Inferior parietal cortex (tissue), 1 donor: Measurements from ENCODE around the gene CRACDL.
"Not testable (repeated sequence)": the region's sequence is repeated elsewhere in the genome, so short reads cannot be mapped to it uniquely, and the experiment has no call there.

Experiments
- DNase-seq: peaks from one replicate; pipeline ENCODE4 v3.0.0-alpha.2; 2016; ENCODE audit errors: extremely low spot score

CRACDL gene

DNA sequence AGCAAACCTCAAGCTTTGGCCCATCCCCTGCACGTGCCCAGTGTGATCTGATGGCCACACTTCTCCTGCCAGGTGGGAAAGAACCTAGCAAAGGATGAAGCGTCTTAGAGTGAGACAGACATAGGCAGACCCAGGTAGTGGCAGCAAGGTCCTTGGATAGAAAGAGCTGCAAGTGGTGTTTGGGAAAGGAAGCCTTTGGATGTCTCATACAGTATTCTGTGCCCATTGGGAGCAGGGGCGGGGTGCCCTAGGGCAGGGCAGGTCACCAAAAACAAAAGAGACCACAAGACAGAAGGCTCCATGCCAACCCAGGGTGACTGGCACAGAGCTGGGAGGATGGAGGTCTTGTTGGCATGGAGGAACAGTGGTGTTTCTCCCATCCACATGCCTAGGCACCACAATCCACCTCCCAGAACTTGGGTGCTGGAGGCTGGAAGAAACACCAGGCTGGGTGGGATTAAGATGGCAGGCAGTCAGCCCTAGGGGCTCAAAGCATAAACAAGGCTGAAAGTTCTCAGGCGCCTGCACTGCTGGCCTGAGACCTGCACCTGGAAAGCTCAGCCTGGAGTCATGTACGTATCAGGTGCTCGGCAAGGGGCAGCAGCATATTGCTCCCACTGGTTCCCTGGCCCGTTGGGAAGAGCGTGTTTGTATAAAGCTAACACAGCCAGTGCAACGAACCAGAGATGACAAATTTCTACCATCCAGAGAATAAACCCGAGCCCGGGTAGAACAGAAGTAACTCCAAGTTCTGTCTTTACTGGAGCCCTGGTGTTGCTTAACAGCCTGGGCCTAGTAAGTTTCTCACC is 52.9 kb downstream of the CRACDL start:
- no peak for DNase-seq

DNA sequence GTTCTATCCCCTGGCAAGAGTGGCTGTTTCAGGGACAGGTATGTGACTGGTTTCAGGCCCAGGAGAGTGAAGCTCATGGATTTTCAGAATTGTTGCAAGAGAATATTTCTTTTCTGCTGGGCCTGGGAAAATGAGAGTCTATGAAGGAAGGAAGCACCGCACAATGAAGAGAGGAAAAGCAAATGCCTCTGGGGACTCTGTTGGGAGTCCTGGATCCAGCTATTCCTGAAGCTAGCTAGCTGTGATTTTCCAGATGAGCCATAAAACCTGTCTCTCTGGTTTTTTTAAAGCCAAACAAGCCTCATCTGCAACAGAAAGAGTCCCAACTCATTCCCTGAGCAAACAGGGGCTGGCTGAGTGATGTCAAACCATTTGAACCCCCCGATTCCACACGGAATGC is 53.7 kb downstream of the CRACDL start:
- DNase-seq: no peak

DNA sequence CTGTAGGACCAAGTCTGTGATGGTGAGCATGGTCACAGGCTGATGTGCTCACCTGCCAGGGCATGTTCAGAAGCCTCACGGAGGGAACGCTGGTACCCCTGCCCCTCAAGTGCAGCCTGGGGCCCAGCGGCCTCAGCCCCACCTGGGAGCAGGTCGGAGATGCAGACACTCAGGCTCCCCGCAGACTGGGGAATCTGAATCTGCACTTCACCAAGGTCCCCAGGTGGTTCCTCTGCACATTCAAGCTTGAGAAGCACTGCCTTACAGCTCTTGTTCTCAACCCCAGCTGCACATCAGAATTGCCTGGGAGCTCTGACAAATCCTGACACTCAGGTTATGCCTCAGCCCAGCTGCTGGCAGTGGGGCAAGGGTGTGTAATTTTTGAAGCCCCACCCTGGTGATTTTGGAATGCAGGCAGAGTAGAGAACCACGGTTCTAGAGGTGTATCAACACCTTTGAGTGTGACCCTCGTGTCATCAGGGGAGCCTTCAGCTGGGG is 54.8 kb downstream of the CRACDL start:
- DNase-seq: no peak

DNA sequence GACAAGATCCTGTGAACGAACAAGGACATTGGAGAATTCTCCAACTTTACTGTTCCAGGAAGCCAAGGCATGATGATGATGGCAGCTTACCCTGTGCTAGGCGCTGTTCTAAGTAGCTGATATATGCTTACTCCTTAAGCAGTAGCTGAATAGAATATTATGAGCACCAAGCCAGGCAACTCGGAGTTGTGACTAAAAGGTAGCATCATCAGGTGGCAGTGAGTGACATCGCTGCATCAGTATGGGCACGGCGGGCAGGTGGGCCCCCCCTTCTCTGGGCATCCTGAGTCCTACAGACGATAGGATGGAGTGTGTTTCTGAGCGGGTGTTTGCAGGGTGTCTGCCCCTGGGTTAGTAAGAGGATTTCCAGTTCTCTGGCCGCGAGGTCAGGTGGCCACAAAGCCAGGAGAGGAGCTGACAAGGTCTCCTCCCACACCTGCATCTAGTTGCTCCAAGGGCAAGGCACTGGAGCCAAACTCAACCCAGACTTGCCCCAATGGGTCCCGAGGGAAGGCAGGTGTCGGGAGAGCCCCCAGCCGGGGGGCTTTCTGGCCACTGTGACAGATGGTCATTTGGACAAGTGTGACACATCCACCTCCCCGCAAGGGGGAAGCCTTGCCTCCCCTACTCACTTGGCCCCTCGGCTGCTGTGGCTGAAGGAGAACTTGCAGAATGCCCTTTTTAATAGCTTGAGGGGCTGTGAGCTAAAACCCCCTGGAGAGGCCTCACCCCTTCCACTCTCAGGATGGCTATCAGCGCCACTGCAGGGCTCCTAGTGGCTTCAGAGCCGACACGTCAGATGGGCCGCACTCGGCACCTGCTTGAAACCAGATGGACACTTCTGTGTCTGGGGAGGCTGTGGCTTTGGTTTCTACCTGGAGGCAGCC is 55.5 kb downstream of the CRACDL start:
- no peak for DNase-seq

DNA sequence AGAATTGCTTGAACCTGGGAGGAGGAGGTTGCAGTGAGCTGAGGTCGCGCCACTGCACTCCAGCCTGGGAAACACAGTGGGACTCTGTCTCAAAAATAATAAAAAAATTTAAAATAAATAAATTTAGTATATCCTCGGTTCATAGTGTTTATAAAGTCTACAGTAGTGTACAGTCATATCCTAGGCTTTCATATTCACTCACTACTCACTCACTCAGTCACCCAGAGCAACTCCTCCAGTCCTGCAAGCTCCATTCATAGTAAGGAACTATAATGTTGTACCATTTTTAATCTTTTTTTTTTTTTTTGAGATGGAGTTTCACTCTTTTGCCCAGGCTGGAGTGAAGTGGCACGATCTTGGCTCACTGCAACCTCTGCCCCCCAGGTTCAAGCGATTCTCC is 58.4 kb downstream of the CRACDL start:
- DNase-seq: not testable (repeated sequence)

DNA sequence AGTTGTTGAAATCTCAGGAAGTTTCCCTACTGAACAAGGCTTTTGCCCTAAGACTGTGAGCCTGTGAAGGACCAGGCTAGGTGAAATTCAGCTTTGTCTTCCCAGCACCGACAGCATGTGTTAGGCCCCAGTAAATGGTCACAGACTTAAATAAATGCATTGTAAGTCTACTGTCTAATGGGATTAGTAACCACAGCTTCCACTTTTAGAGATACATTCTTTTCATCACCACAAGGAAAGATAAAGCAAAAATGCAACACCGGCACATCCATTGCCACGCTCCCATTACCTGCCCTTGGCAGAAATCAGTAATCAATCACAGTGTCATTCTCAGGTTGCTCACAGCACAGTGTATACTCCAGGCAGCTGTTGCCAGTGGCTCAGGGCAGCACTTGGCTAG is 59.3 kb downstream of the CRACDL start:
- no peak for DNase-seq

DNA sequence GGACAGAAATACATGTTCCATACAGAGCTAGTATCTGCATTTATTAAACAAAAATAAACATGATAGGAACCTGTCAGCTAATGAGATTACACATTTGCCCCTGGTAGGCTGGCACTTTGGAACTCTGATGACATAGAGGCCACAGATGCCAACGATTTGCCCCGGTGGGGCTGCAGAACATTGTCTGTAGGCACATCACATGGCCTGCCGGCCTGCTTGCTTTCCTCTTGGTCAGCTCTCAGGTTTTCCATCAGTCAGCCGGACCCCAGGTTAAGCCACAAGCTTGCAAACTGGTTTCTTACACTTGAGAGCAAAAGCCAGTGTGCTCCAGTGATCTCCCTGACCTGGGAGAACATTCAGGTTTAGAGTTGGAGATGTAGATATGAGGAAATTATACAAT is 60.3 kb downstream of the CRACDL start:
- no peak for DNase-seq

DNA sequence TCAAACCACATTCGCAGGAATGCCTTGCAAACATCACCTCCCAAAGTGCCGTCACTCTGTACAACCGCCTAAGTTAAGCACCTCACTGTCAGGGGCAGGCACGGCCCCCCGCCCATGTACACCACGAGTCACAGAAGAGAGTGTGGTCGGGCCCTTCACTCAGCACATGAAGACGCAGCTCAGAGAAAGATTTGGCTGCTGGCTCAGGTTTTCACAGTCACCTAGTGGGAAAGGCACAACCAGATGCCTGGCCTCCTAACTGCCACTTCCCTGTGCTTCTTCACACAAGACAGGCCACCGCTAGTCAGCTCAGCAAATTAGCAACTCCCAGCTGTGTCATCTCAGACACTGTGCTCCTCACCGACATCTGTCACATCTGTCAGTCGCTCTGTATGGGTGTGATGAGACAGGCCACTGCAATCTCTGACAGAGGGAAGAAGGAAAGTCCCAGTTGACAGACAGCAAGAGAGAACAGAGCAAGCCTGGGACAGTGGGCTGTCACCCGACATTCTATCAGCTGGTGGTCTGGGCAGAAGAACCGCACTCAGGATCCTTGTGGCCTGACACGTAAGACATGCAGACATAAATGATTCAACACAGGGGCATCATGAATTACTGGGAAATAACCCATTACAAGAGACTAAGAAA is 60.8 kb downstream of the CRACDL start:
- no peak for DNase-seq

DNA sequence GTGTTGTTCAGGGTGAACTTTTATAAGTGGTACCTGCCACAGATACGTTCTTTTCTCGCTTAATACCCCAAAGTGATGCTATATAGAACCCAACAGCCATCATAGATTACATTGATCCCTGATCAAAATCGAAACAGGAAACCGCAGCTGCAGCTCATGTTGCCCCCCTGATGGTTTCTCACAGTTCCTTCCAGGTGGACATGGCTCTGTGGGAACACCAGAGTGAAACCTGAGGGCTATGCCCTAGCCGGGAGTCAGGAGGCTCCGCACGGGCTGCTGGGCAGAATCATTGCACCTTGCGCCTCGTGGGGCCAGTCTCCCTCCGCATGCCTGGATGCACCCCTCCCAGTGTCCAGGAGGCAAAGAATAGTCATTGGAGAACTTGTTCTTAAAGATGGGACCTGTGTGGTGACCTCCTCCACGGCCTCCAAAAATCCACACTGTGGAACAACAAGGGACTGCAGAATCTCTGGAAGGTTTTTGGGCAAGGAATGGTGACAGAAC is 61.8 kb downstream of the CRACDL start:
- DNase-seq: no peak

DNA sequence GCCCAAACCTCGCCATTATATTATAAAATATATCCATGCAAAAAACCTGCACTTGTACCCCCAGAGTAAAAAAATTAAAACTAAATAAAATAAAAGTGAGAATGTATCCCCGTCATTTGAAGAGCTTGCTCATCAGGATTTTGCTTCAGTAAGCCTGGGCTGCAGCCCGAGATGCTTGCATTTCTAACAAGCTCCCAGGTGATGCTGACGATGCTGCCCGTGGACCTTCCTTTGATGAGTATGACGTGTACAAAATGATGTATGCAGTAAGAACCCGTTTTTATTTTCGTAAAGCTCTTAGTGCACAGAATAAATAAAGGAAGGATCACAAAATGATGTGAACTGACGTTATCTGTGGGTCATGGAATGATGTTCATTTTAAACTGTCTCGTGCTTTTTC is 63.5 kb downstream of the CRACDL start:
- no peak for DNase-seq

DNA sequence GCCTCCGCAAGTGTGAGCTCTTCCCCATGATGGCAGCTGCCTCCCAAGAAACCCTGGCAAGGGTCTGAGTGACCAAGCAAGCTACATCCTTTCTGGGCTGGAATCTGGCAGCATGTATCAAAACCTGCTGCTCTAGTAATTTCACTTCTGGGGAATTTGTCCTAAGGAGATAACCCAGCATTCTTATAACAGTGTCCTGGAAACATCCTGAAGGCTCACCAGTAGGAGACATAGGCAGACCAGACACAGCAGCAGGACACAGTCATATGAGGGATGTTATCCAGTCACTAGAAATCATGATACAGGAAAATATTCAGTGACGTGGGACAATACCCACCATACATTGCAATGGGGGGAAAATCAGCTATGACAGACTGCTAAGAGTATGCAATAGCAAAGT is 64.5 kb downstream of the CRACDL start:
- no peak for DNase-seq

DNA sequence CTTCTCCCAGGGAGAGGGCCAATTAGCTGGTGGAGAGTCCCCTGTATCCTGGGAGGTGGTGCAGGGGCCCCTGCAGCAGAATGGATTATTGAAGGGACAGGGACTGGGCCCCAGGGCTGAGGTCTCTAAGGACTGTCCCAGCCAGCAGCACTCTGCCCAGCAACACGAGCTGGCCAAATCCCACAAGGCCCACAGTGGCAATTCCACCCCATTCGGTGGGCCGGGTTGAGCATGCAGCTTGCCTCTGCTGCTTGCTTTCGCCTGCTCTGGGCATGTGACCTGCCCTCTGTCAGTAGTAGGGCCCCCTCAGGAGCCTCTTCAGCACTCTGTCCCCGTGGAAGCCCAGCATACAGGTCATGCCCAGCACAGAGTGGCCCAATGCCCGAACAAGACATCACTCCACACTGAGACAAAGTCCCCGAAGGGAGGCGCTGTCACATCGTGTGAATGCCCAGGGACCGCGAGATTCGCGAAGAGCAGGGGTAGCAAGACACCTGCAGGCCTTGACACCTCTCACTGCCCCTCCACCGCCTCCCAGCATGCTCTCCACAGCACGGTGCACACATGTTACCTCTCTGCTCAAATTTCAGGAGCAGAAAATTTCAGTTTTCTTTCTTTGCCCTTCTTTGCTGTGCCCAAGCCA is 65.4 kb downstream of the CRACDL start:
- no peak for DNase-seq

DNA sequence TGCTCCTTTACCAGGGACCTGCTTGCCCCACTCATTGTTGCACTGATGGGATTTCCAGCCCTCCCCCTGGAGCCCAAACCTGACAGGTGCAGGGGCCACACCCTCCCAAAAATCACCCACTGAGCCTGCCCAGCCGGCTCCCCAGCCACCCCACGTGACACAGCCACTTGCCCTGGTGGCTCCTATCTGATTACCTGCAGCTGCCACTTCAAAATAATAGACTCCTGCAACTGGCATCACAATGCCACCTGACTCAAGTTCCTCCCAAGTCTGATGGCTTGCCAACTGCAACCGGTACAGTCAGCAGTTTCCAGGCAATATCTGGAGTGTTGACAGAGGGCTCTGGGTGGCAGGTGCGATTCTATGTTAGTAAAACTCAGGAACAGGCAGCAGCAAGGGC is 66.2 kb downstream of the CRACDL start:
- DNase-seq: no peak

DNA sequence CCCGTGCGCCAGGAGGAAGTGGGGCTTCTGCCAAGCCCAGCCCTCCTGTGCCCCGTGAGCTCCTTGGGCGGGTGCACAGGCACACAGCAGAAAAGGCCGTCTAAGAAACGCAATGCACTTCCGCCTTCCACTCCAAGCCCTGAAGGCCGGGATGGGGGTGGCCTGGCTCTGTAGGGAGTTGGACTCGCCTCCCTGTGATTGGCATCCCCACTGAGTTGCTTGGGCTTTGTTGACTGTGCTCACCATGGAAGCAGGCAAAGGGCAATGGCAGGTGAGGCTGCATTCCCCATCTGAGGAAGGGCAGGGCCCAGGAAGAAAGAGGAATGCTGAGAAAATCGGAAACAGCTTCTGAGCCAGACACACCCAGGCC is 66.8 kb downstream of the CRACDL start:
- no peak for DNase-seq

DNA sequence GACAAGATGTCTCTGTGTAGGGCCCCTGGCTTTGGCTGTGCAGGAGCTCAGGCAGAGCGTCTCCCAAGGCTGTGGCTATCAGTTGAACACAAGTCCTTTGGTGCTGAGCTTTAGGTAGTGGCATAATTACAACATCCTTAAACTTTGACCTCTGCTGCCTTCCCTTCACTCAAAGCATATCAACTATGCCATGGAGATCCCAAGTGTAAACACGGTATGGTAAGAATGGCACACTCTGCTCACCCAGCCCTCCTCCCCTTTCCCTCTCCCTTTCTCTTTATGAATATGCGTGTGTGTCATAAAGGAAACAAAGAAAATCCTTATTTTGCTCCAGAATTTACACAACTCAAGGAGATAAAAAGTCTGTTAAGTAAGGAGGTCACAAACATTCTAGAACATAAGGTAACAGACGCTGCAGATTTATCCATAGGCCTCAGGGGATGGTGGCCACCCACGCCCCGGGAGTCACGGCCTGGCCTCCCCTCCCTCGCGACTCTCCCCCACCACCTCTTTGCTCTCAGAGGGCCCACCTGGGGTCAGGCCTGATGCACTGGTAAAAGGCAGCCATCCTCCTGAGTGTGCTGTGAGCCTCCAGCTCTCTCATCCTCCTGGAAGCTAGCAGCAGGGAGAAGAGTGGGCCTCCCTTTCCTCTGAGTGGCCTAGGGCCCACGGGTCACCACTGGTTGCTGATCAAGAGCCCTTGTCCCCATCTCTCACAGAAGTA is 67.3 kb downstream of the CRACDL start:
- no peak for DNase-seq

DNA sequence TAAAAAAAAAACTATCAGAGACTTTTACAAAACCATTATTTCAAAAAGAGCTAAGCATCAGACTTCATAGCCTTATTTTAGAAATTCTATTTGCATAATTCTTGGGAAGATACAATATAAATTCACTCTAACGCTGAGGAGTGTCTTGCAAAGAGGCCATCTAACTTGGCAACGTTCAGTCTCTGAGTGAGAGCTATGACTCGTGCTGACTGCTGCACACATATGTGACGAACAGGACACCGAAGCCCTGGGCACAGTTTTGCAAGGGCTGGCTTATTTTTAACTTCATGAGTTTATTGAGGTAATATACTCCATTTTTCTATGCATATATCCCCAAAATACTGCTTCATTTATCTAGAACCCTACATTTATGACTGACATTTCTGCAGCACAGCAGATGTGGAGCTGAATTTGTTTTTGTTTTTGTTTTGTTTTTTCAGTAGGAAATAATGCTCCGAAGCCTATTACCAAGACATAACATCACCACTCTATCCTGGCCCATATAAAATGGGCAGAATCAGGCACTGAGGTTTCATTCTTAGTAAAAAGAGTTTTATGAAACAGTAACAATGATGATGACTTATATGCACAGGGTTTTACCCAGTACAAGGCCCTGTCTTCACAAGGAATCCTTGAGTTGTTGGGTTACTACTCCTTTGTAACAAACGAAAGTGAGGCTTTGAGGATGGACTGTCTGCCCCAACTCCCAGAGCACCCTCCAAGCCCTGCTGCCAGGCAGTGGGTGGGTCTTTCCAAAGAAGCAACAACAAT is 68.3 kb downstream of the CRACDL start:
- DNase-seq: no peak

DNA sequence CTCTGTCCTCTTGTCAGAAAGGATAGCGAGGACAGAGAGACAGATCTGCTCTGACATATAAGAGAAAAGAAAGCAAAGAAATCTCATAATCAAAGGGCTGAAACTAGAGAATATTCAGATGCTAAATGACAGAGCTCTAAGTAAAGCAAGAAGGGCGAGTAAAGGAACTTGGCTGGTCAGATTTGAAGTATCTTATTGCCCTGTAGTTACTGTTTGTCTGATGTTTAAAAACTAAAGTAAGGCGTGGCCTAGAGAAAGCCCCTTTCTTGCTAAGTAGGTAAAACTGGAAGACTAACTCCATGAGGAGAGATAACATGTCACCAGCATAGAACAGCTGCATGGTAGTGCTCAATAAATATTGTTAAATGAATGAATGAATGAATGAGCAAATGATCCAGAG is 70.0 kb downstream of the CRACDL start:
- no peak for DNase-seq

DNA sequence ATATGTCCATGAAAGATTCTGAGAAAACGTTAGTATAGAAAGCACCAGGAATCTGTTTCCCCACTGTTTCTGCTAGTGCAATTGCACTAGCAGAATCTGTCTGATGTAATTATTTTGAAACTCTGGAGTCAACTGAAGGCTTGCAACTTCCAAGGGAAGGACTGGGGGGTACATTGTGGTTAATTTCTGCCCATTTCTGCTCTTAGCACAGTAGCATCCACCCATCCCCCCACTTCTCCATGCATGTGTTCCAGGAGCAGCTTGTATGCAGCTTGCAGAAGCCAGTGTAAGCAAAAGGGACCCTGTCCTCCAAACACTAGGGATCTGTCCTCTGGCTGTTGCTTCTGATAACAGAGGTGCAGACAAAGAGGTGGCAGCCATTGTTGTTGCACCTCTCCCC is 74.4 kb downstream of the CRACDL start:
- no peak for DNase-seq

DNA sequence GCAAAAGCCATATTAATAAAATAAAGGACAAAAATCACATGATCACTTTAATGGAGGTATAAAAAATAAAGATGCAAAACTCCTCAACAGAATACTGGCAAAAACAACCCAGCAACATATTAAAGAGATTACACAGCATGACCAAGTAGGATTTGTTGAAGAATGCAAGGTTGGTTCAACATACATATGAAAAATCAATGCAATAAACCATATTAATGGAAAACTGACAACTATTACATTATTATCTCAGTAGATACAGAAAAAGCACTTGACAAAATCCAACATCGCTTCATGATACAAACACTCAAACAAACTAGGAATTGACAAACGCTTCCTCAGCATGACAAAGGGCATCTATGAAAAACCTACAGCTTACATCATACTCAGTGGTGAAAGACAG is 76.7 kb downstream of the CRACDL start:
- DNase-seq: no peak

DNA sequence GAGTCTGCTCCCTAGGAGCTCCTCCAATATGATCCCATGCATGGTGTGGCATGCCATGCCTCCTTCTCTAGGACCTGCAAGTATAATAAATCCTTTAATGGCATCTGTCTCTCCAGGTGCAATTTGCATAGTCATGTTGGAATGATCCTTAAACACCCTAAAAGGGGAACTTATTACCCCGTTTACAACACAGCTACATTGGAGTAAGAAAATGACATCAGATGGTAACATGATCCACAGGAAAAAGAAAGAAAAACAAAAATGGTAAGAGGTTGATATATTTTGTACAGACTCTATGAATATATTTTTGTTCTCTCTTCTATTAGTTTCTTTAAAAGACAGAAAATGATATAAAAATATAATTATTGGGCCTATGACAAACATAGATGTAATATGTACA is 79.0 kb downstream of the CRACDL start:
- no peak for DNase-seq
